CD4-positive, CD25-positive, alpha-beta regulatory T cell (primary cell): ENCODE measurements around the gene KLHL15. TPM values are rescaled to one million over a fixed set of nuclear protein-coding genes. Genes with fewer than 3 reads are reported as not detected.
"Not testable (repeated sequence)": the region's sequence is repeated elsewhere in the genome, so short reads cannot be mapped to it uniquely, and the experiment has no call there.

Experiments
- ATAC-seq, 2 donors: fragments of 150-1000 bp; cut with Tn5 transposase; one replicate each; pipeline ENCODE4 v1.10.0; 2021; ENCODE audit warnings: low read depth in 2 of 2, moderate number of reproducible peaks in 2 of 2, moderate library complexity in 1 of 2
- DNase-seq, 3 donors: peaks; one replicate each; pipeline versions ENCODE4 v3.0.0 to v3.0.0-alpha.2; 2012 to 2022; ENCODE audit warnings: mixed read lengths in 1 of 3
- H3K27ac ChIP-seq: one replicate; pipeline ENCODE4 v1.7.0; 2013; ENCODE audit warnings: mild to moderate bottlenecking, low read length; ENCODE audit not compliant: insufficient read depth, poor library complexity, severe bottlenecking
- H3K27me3 ChIP-seq: one replicate; pipeline ENCODE4 v1.7.0; 2013; ENCODE audit warnings: low read length; ENCODE audit not compliant: control insufficient read depth, insufficient read depth
- H3K36me3 ChIP-seq: one replicate; pipeline ENCODE4 v1.7.0; 2013; ENCODE audit warnings: mild to moderate bottlenecking, low read length, moderate library complexity; ENCODE audit not compliant: control insufficient read depth, insufficient read depth
- H3K4me1 ChIP-seq: 2 replicates; pipeline ENCODE4 v1.7.0; 2013; ENCODE audit warnings: mild to moderate bottlenecking, low read length; ENCODE audit not compliant: insufficient read depth, control insufficient read depth, poor library complexity, severe bottlenecking
- H3K4me3 ChIP-seq: one replicate; pipeline ENCODE4 v1.7.0; 2013; ENCODE audit warnings: low read depth, mild to moderate bottlenecking, low read length, moderate library complexity
- H3K9me3 ChIP-seq, 2 experiments: 1 replicate in 1 of 2; 2 replicates in 1 of 2; pipeline ENCODE4 v1.7.0; 2013; ENCODE audit warnings: low read length in 2 of 2, mild to moderate bottlenecking in 1 of 2, moderate library complexity in 1 of 2; ENCODE audit not compliant: control insufficient read depth in 2 of 2
- H3K27ac Mint-ChIP-seq, 3 donors: one replicate each; pipeline ENCODE4 v1.8.0; 2020 to 2022; ENCODE audit warnings: mild to moderate bottlenecking in 3 of 3, mixed read lengths in 3 of 3, moderate library complexity in 2 of 3
- H3K27me3 Mint-ChIP-seq: one replicate; pipeline ENCODE4 v1.8.0; 2022; ENCODE audit warnings: mild to moderate bottlenecking, mixed read lengths
- H3K36me3 Mint-ChIP-seq: one replicate; pipeline ENCODE4 v1.8.0; 2020; ENCODE audit warnings: mixed read lengths
- H3K4me1 Mint-ChIP-seq, 4 donors: one replicate each; pipeline ENCODE4 v1.8.0; 2020 to 2022; ENCODE audit warnings: mixed read lengths in 4 of 4, mild to moderate bottlenecking in 1 of 4
- H3K4me3 Mint-ChIP-seq, 4 donors: one replicate each; pipeline ENCODE4 v1.8.0; 2020 to 2022; ENCODE audit warnings: mild to moderate bottlenecking in 4 of 4, mixed read lengths in 4 of 4, moderate library complexity in 3 of 4
- H3K9me3 Mint-ChIP-seq, 7 donors: one replicate each; pipeline ENCODE4 v1.8.0; 2020 to 2022; ENCODE audit warnings: mixed read lengths in 7 of 7, mild to moderate bottlenecking in 3 of 7, moderate library complexity in 2 of 7
- polyA plus RNA-seq, 4 donors: library from polyadenylated mRNA; unstranded; fragments of 300-500 nt; fragmentation: Illumina TruSeq; gene quantifications; one replicate each; pipeline ENCODE4 v1.2.3, GENCODE V29; 2021
- total RNA-seq: library from RNA; stranded (reverse); gene quantifications from one replicate; pipeline ENCODE4 v1.2.3, GENCODE V29; 2022

KLHL15 gene
- total and polyA plus RNA-seq, 5 donors from 2014 or later, result 1.8 to 29.2 (median 2.0) TPM

DNA sequence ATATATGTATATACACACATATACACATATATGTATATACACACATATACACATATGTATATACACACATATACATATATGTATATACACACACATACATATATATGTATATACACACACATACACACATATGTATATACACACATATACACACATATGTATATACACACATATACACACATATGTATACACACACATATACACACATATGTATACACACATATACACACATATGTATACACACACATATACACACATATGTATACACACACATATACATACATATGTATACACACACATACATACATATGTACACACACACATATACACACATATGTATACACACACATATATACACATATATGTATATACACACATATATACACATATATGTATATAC is 19.1 kb upstream of the KLHL15 start:
- not testable (repeated sequence) for H3K27me3 ChIP-seq, H3K4me3 Mint-ChIP-seq, H3K4me1 Mint-ChIP-seq, H3K27me3 Mint-ChIP-seq, H3K36me3 ChIP-seq, H3K4me3 ChIP-seq, H3K9me3 Mint-ChIP-seq, H3K9me3 ChIP-seq, DNase-seq, H3K27ac Mint-ChIP-seq, H3K4me1 ChIP-seq, H3K36me3 Mint-ChIP-seq, ATAC-seq, H3K27ac ChIP-seq

GRCh38 chrX:24037729-24038128 is 10.7 kb upstream of the KLHL15 start:
- no peak overlapping the region for H3K27ac Mint-ChIP-seq
- no peak for ATAC-seq
- Histone ChIP-seq H3K9me3 (no peaks in the 10 kb centered on the region), H3K36me3 (no peaks in the 10 kb centered on the region), H3K4me1 (no peaks in the 10 kb centered on the region), H3K4me3 (no peak overlapping the region), H3K27me3 (no peaks in the 10 kb centered on the region), H3K27ac (no peak overlapping the region)
- H3K36me3 Mint-ChIP-seq, result no peaks in the 10 kb centered on the region
- H3K9me3 Mint-ChIP-seq, result no peaks in the 10 kb centered on the region
- H3K4me1 Mint-ChIP-seq, result no peaks in the 10 kb centered on the region
- peaks cover 5% of the 10 kb centered on the region for H3K27me3 Mint-ChIP-seq
- no peak for DNase-seq
- no peak overlapping the region for H3K4me3 Mint-ChIP-seq

- Mint-ChIP-seq H3K9me3 (no peaks in the 10 kb centered on the region), H3K36me3 (no peaks in the 10 kb centered on the region), H3K27me3 (no peaks in the 10 kb centered on the region), H3K4me3 (no peak overlapping the region), H3K4me1 (no peaks in the 10 kb centered on the region), H3K27ac (no peak overlapping the region)
- H3K4me3 ChIP-seq, result no peak overlapping the region
- no peaks in the 10 kb centered on the region for H3K36me3 ChIP-seq
- no peak overlapping the region for H3K27ac ChIP-seq
- ATAC-seq (no peak), DNase-seq (no peak)
- no peaks in the 10 kb centered on the region for H3K27me3 ChIP-seq
- no peaks in the 10 kb centered on the region for H3K9me3 ChIP-seq
- no peaks in the 10 kb centered on the region for H3K4me1 ChIP-seq
Observed at GRCh38 chrX:24034485-24034884, 7.5 kb upstream of the KLHL15 start.

DNA sequence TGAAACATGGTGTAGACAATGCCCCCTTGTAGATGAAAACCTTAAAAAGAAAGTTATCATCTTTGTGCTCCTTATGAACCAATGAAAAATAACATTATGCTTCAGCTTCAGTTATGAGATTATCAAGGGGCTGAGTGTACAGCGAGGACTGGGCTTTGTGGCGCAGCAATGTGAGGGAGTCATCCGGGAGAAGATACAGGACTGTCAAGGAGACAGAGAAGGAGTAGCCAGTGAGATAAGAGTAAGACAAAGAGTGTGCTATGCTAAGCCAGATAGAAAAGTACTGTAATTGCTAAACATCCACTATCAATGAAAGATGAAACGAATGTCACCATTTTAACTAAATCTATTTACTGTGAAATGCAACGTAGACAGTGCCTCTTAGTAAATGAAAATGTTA is 3.6 kb upstream of the KLHL15 start:
- H3K36me3 Mint-ChIP-seq, result no peaks in the 10 kb centered on the region
- Histone ChIP-seq H3K4me1 (peaks cover 2% of the 10 kb centered on the region), H3K27me3 (no peaks in the 10 kb centered on the region), H3K27ac (no peak overlapping the region), H3K36me3 (no peaks in the 10 kb centered on the region), H3K4me3 (no peak overlapping the region), H3K9me3 (no peaks in the 10 kb centered on the region)
- H3K27me3 Mint-ChIP-seq, result no peaks in the 10 kb centered on the region
- H3K4me1 Mint-ChIP-seq, result peaks cover 0 to 4% (median 2%) of the 10 kb centered on the region in 4 donors
- peak overlapping the region in 1 of 3 donors; percentile 84 for H3K27ac Mint-ChIP-seq
- DNase-seq (no peak), ATAC-seq (no peak)
- peaks cover 0 to 4% (median 0%) of the 10 kb centered on the region in 7 donors for H3K9me3 Mint-ChIP-seq
- no peak overlapping the region for H3K4me3 Mint-ChIP-seq

DNA sequence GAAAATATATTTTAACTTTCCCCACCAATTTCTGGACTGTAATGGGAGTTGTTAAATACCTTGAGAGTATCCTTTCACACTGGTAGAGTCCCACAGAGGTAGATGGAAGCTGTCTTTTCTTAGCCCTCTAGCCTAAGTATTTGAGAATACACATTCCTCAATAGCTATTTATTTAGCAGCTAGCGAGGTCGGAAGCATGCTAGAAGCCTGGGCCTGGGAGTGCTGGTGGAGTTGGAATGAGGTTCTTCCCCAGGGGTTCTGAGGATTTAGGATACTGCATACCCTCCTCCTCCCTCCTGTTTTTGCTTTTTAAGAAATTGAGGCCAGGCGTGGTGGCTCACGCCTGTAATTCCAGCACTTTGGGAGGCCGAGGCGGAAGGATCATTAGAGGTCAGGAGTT is 999 bp upstream of the KLHL15 start:
- Mint-ChIP-seq H3K27me3 (no peaks in the 10 kb centered on the region), H3K27ac (no peak overlapping the region), H3K36me3 (no peaks in the 10 kb centered on the region), H3K4me1 (peaks cover 0 to 8% (median 6%) of the 10 kb centered on the region in 4 donors), H3K4me3 (no peak overlapping the region), H3K9me3 (peaks cover 0 to 4% (median 0%) of the 10 kb centered on the region in 7 donors)
- Histone ChIP-seq H3K9me3 (no peaks in the 10 kb centered on the region), H3K4me1 (peaks cover 7% of the 10 kb centered on the region), H3K27ac (no peak overlapping the region), H3K27me3 (no peaks in the 10 kb centered on the region), H3K4me3 (no peak overlapping the region), H3K36me3 (no peaks in the 10 kb centered on the region)
- DNase-seq (no peak), ATAC-seq (no peak)

DNA sequence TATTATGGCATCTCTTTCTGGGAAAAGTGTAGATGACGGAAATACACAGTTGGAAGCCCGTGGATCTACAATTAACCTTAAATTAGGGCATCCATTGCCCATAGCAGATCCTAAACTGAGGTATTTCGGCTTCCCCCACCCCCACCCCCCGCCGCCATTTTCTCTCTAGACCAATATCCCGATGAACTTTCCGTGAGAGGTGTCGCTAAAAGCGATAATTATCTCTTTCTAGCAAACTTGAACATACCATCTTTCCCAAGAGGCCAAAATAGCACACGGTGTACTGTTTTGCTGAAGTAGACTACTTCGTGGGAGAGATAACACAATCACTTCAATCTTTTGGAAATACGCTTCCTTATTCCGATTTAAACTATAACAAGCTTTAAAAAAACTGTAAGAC is 554 bp downstream of the KLHL15 start:
- Mint-ChIP-seq H3K27ac (peak overlapping the region in 2 of 3 donors; percentile 86 to 92), H3K9me3 (peaks cover 0 to 4% (median 0%) of the 10 kb centered on the region in 7 donors), H3K4me3 (peak overlapping the region; percentile 84 to 92 (median 86)), H3K27me3 (no peaks in the 10 kb centered on the region), H3K4me1 (peaks cover 5 to 15% (median 12%) of the 10 kb centered on the region in 4 donors), H3K36me3 (peaks cover 4% of the 10 kb centered on the region)
- Histone ChIP-seq H3K4me3 (peak overlapping the region; percentile 74), H3K4me1 (peaks cover 10% of the 10 kb centered on the region), H3K27ac (no peak overlapping the region), H3K27me3 (no peaks in the 10 kb centered on the region), H3K36me3 (no peaks in the 10 kb centered on the region), H3K9me3 (no peaks in the 10 kb centered on the region)
- ATAC-seq (no peak), DNase-seq (no peak)

DNA sequence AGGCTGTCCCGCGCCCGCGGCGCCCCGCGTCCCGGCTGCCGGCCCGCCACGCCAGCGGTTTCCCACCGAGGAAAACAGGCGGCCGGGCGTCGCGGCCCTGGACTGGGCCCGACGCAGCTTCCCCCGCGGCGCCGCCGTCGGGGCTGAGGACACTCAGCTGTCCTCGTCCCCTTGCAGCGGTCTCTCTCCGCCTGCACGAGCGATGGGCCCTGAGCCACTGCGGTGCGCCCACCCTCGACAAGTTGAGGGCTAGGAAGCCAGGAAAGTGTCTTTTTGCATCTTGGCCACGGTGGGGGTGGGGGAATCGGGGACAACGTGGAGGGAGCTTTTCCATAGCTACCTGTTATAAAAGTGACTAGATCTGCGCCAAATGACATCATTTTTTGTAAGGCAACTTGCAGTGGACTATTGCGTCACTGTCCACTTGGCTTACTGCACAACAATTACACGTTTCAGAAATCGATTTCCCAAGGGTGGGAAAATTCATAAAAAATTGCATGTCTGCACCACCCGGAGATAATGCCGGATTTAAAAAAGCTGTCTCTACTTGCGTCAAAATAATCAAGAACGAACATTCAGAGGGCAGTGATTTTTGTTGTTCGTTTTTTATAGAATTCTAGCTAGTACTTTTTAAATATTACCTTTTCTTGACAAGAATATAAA is 1.1 kb downstream of the KLHL15 start:
- peak in 1 of 3 donors; percentile 52 for DNase-seq
- peak overlapping the region; percentile 84 to 92 (median 86) for H3K4me3 Mint-ChIP-seq
- no peaks in the 10 kb centered on the region for H3K27me3 Mint-ChIP-seq
- peaks cover 14% of the 10 kb centered on the region for H3K4me1 ChIP-seq
- H3K9me3 ChIP-seq, result no peaks in the 10 kb centered on the region
- ATAC-seq, result peak; percentile 24 to 28
- peaks cover 8 to 20% (median 16%) of the 10 kb centered on the region in 4 donors for H3K4me1 Mint-ChIP-seq
- H3K27me3 ChIP-seq, result no peaks in the 10 kb centered on the region
- peaks cover 4% of the 10 kb centered on the region for H3K36me3 Mint-ChIP-seq
- H3K9me3 Mint-ChIP-seq, result peaks cover 0 to 4% (median 0%) of the 10 kb centered on the region in 7 donors
- peak overlapping the region; percentile 74 for H3K4me3 ChIP-seq
- peak overlapping the region; percentile 86 to 92 (median 87) for H3K27ac Mint-ChIP-seq
- H3K27ac ChIP-seq, result peak overlapping the region; percentile 90
- H3K36me3 ChIP-seq, result no peaks in the 10 kb centered on the region
